Loucy (cell line): ENCODE results near the gene CD84.
"Not testable (repeated sequence)": the region's sequence is repeated elsewhere in the genome, so short reads cannot be mapped to it uniquely, and the experiment has no call there.

Experiments used
- H2AFZ ChIP-seq: fragments of 200-600 bp; sonication (generic); 2 replicates; pipeline ENCODE4 v1.6.0; 2016; ENCODE audit warnings: antibody characterized with exemption, mild to moderate bottlenecking, low read length, moderate library complexity
- H3F3A ChIP-seq: fragments of 200-600 bp; 2 replicates; pipeline ENCODE4 v1.6.0; 2016; ENCODE audit warnings: antibody characterized with exemption, low read depth, mild to moderate bottlenecking
- H3K27me3 ChIP-seq: fragments of 200-600 bp; sonication (generic); 2 replicates; pipeline ENCODE4 v1.6.1; 2014; ENCODE audit warnings: low read length, mild to moderate bottlenecking; ENCODE audit not compliant: insufficient read depth, poor library complexity, severe bottlenecking
- H3K36me3 ChIP-seq: fragments of 200-600 bp; sonication (generic); 2 replicates; pipeline ENCODE4 v1.6.1; 2016; ENCODE audit warnings: low read length; ENCODE audit not compliant: insufficient read depth
- H3K4me1 ChIP-seq: fragments of 200-600 bp; sonication (generic); 2 replicates; pipeline ENCODE4 v1.5.1; 2014; ENCODE audit warnings: low read length, mild to moderate bottlenecking; ENCODE audit not compliant: insufficient read depth, poor library complexity, severe bottlenecking
- H3K4me2 ChIP-seq: fragments of 200-600 bp; sonication (generic); 2 replicates; pipeline ENCODE4 v1.6.0; 2014; ENCODE audit warnings: antibody characterized with exemption, low read length, low read depth, mild to moderate bottlenecking; ENCODE audit not compliant: poor library complexity, severe bottlenecking
- H3K4me3 ChIP-seq: fragments of 200-600 bp; sonication (generic); 2 replicates; pipeline ENCODE4 v1.5.1; 2014; ENCODE audit warnings: low read length, mild to moderate bottlenecking, mixed read lengths; ENCODE audit not compliant: poor library complexity, severe bottlenecking
- H3K79me2 ChIP-seq: fragments of 200-600 bp; sonication (generic); 2 replicates; pipeline ENCODE4 v1.6.1; 2014; ENCODE audit warnings: low read length; ENCODE audit not compliant: insufficient read depth
- H3K9ac ChIP-seq: fragments of 200-600 bp; sonication (generic); 2 replicates; pipeline ENCODE4 v1.6.0; 2014; ENCODE audit warnings: mild to moderate bottlenecking, low read depth, low read length, moderate library complexity; ENCODE audit not compliant: poor library complexity, severe bottlenecking
- H3K9me2 ChIP-seq: fragments of 200-600 bp; sonication (generic); replicated peaks from 2 replicates; pipeline ENCODE4 v1.6.1; 2016; ENCODE audit warnings: low read depth, low read length, mixed read lengths
- H3K9me3 ChIP-seq: fragments of 200-600 bp; sonication (generic); 2 replicates; pipeline ENCODE4 v1.6.1; 2014; ENCODE audit warnings: mild to moderate bottlenecking, antibody characterized with exemption, low read length, low read depth; ENCODE audit not compliant: insufficient read depth
- H4K20me1 ChIP-seq: fragments of 200-600 bp; sonication (generic); 2 replicates; pipeline ENCODE4 v1.6.0; 2014; ENCODE audit warnings: antibody characterized with exemption, low read length, mild to moderate bottlenecking; ENCODE audit not compliant: insufficient read depth, poor library complexity, severe bottlenecking
- CTCF ChIP-seq: fragments of 200-600 bp; sonication (generic); conservative IDR thresholded peaks from 2 replicates; pipeline ENCODE4 v1.5.1; 2014; ENCODE audit warnings: mild to moderate bottlenecking, antibody characterized with exemption, low read length
- EZH2phosphoT487 ChIP-seq: fragments of 200-600 bp; IDR thresholded peaks from 2 replicates; pipeline ENCODE4 v1.6.1; 2018; ENCODE audit warnings: antibody characterized with exemption, mild to moderate bottlenecking, moderate library complexity, borderline replicate concordance

Gene CD84

GRCh38 chr1:160579216-160579701, at the start of gene CD84:
CD84 (minus strand) TSS chr1:160579496; CDS start chr1:160579437, 59 bp downstream.
- Histone ChIP-seq H3K9ac (peak within 1 kb of the TSS; percentile 75), H3K9me2 (no peaks in the 10 kb centered on the region), H3K9me3 (peaks cover 3% of the 10 kb centered on the region; the same call in 1 of the 2 replicates), H3K4me1 (peaks cover 69% of the 10 kb centered on the region), H3F3A (no peaks in the 10 kb centered on the region), H2AFZ (peak within 1 kb of the TSS; percentile 77), H3K36me3 (no peaks in the 10 kb centered on the region), H3K79me2 (peaks cover 31% of the 10 kb centered on the region), H4K20me1 (no peaks in the 10 kb centered on the region), H3K4me3 (peak within 1 kb of the TSS; percentile 74), H3K27me3 (peaks cover 5% of the 10 kb centered on the region), H3K4me2 (peak within 1 kb of the TSS; percentile 78)
- TF ChIP-seq EZH2phosphoT487 (no peak), CTCF (no peak)

- Histone ChIP-seq H3K27me3 (no peaks in the 10 kb centered on the region), H3K9me3 (no peaks in the 10 kb centered on the region), H3K36me3 (no peaks in the 10 kb centered on the region), H3K9me2 (no peaks in the 10 kb centered on the region), H2AFZ (no peak overlapping the region), H3F3A (no peaks in the 10 kb centered on the region), H3K9ac (no peak overlapping the region), H3K4me1 (peaks cover 32% of the 10 kb centered on the region), H3K4me2 (no peak overlapping the region), H4K20me1 (no peaks in the 10 kb centered on the region), H3K79me2 (no peaks in the 10 kb centered on the region), H3K4me3 (no peak overlapping the region)
- TF ChIP-seq CTCF (no peak), EZH2phosphoT487 (no peak)
Observed at GRCh38 chr1:160628799-160629263, 49.5 kb upstream of the CD84 start.

GRCh38 chr1:160627677-160628289, 48.5 kb upstream of the CD84 start:
- not testable (repeated sequence) for H2AFZ ChIP-seq, H4K20me1 ChIP-seq, H3K36me3 ChIP-seq, H3K4me3 ChIP-seq, H3K79me2 ChIP-seq, H3F3A ChIP-seq, H3K4me2 ChIP-seq, H3K9ac ChIP-seq, H3K9me2 ChIP-seq, H3K9me3 ChIP-seq, H3K27me3 ChIP-seq
- H3K4me1 ChIP-seq: peaks cover 39% of the 10 kb centered on the region
